Ramos (cell line): Measurements from ENCODE around the gene TMEM158.

Experiments
- in situ Hi-C: fragments of 300-500 bp; cut with MboI; formaldehyde crosslinking; loops from one replicate; pipeline ENCODE4 v1.14.3; 2022; ENCODE audit warnings: low sequenced_read_pairs; ENCODE audit not compliant: unreplicated experiment

Gene TMEM158

GRCh38 chr3:45207446-45207845 lies 18.6 kb downstream of the TMEM158 start:
- in situ Hi-C loops = no loop called here

- in situ Hi-C loops = no loop called here
These were observed 21.0 kb downstream of the TMEM158 start for GRCh38 chr3:45205126-45205525.

- in situ Hi-C loops = no loop called here
These were observed 22.0 kb downstream of the TMEM158 start for GRCh38 chr3:45204136-45204535.

GRCh38 chr3:45199837-45200648 lies 26.0 kb downstream of the TMEM158 start:
- in situ Hi-C loops = no loop called here

- in situ Hi-C loops = no loop called here
These were observed 27.5 kb downstream of the TMEM158 start for GRCh38 chr3:45198264-45199260.

GRCh38 chr3:45194791-45195190 lies 31.3 kb downstream of the TMEM158 start:
- in situ Hi-C loops = no loop called here

GRCh38 chr3:45191924-45192417 lies 34.1 kb downstream of the TMEM158 start:
- in situ Hi-C loops = no loop called here

GRCh38 chr3:45191424-45191823 lies 34.7 kb downstream of the TMEM158 start:
- in situ Hi-C loops = no loop called here

- in situ Hi-C loops = no loop called here
These were observed 37.1 kb downstream of the TMEM158 start for GRCh38 chr3:45188719-45189659.

- in situ Hi-C loops = no loop called here
These were observed 38.4 kb downstream of the TMEM158 start for GRCh38 chr3:45187694-45188141.

GRCh38 chr3:45186871-45187270 lies 39.2 kb downstream of the TMEM158 start:
- in situ Hi-C loops = no loop called here

- in situ Hi-C loops = no loop called here
These were observed 40.6 kb downstream of the TMEM158 start for GRCh38 chr3:45185461-45185860.

- in situ Hi-C loops = no loop called here
These were observed 41.0 kb downstream of the TMEM158 start for GRCh38 chr3:45185052-45185451.

GRCh38 chr3:45183872-45184262 lies 42.2 kb downstream of the TMEM158 start:
- in situ Hi-C loops = no loop called here

- in situ Hi-C loops = no loop called here
These were observed 42.9 kb downstream of the TMEM158 start for GRCh38 chr3:45182915-45183871.

GRCh38 chr3:45181496-45181895 lies 44.6 kb downstream of the TMEM158 start:
- in situ Hi-C loops = no loop called here

- in situ Hi-C loops = no loop called here
These were observed 45.2 kb downstream of the TMEM158 start for GRCh38 chr3:45180899-45181298.

- in situ Hi-C loops = no loop called here
These were observed 46.0 kb downstream of the TMEM158 start for GRCh38 chr3:45180051-45180450.

- in situ Hi-C loops = no loop called here
These were observed 46.9 kb downstream of the TMEM158 start for GRCh38 chr3:45179163-45179562.
